Measurements from ENCODE around the gene SLC12A8.

The SLC12A8 gene

GRCh38 chr3:125214738-125215137, 2.2 kb upstream of the SLC12A8 start:
- DNase-seq (ENCODE audit: low read depth), result no peak

- no peak for DNase-seq (ENCODE audit: low read depth)
These were observed 1.5 kb upstream of the SLC12A8 start for GRCh38 chr3:125213946-125214542.

DNA sequence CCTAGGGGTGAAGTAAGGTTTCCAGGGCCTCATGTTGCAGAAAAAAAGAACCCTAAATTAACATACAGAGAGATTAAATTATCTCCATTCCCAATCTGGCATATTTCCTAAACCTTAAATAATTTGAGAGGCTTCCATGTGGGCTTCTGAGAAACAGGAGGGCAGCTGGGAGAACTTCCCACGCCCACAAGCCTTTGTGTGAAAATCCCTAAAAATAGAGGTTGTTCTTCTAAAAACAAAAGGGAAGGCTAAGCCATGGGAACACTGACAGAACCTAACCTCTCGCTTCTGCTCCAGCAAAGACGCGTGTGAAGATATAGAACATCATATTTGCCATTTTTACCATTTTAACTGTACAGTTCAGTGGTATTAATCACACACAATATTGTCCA, 812 bp upstream of the SLC12A8 start:
- no peak for DNase-seq (ENCODE audit: low read depth)

- DNase-seq (ENCODE audit: low read depth), result no peak
These were observed 448 bp downstream of the SLC12A8 start for GRCh38 chr3:125212091-125212508.

DNA sequence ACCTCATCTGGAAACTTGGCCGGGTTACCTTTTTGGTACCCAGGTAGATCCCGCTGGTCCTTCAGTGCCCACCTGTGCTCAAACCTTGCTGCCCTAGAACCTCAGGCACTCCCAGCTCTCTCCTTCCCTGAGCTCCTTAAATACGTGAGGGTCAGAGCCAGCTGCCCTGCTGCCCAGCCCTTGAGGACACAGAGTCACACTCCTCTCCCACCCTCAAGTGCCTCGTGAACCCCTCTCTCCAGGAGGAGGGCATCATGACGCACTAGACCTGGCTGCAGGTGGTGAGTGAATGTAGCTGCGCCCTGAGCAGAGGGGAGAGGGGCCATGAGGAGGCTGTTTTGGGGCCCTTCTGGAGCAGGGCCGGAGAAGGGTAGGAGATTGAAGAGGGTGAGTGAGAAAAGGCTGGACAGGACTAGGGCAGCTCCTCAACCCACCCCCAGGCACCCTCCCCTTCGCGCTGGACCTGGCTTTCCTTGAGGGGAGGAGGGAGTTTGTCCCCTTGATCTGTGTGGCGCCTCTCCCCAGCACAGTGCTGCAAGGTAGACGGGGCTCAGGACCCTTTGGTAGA, 941 bp downstream of the SLC12A8 start:
- DNase-seq (ENCODE audit: low read depth), result no peak

- no peak for DNase-seq (ENCODE audit: low read depth)
These were observed 4.5 kb downstream of the SLC12A8 start for GRCh38 chr3:125207949-125208568.

DNA sequence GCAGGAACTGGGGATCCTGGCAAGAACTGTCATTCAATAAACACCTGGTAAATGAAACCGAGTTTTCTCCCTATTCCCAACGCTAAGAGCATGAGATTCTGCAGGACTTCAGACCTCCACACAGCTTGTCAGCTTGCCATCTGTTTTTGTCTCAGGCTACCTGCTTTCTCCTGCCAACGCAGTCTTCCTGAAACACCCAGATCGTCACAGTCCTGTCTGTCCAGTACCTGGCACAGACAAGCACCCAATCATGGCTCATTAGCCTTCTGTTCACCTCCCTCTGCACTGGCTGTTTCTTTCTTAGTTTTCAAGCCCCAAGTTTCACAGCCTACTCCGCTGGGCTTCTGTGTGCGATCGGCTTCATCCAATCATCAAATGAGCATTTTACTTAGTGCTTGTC, 5.0 kb downstream of the SLC12A8 start:
- no peak for DNase-seq (ENCODE audit: low read depth)

GRCh38 chr3:125206934-125207333, 5.6 kb downstream of the SLC12A8 start:
- DNase-seq (ENCODE audit: low read depth), result no peak

- no peak for DNase-seq (ENCODE audit: low read depth)
These were observed 8.8 kb downstream of the SLC12A8 start for GRCh38 chr3:125203731-125204130.

DNA sequence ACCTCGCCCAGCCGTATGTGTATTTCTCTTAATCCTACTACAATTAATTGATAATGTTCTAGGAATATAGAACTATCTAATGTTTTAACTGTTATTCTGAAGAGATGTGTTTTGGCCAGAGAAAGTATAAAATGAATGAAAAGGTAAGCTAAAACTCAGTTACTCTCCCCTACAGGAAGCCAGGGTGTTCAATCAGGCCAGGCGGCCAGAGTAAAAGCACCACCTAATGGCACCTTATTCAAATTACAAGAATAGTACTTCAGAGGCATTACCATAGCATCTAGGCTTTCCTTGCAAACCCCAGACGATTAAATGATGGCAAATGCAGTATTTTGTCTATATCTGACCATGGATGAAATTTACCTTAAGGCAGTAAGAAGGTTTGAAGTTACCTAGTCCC, 10.4 kb downstream of the SLC12A8 start:
- DNase-seq (ENCODE audit: low read depth), result no peak

DNA sequence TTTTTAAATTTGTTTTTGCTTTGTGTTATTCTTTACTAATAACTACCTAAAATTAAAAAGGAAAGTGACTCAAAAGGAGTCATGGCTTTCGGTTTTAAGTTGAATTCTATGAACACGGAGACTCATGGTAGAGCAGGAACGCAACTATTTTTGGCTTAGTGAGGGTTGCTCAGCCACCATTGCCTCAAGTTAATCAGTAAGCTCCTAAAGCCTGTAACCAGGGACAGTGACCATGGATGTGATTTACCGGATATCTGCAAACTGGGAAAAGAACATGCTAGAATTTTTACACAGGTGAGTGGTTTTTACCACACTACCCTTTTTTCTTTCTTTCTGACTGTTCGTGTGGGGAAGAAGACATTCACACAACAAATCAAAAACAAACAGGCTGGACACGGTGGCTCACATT, 11.8 kb downstream of the SLC12A8 start:
- DNase-seq (ENCODE audit: low read depth), result no peak

DNA sequence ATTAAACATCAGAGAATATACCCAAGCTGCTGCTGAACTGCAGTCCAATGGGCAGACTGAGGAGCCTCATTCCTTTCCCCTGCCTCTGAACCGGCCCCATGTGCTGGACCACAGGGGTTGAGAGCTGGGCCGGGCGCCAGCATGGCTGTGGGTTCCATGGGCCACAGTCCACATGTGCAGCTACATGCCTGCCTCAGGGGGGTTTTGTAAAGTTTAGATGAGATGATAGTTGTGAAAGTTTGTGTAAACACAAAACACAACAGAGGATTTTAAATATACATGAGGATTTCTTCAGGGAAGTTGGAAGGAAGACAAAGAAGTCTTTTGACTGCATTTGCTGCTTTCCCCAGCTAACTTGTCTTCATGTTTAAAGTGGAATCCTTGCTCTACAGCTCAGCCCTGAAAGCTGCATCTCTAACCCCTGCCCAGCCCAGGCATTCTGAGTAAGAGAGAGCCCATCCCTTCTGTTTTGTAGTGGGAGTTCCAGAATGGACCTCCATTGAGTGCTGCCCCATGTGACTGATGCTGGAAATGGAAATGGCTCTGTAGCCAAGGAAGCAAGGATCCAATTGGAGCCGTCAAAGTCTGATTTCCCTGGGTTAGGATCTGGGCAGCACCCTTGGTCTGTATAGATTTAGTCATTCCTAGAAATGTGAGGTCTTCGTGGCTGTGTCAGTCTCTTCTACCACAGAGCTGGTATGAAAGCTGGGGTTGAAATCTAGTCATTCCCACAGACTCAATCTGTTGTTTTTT, 17.5 kb downstream of the SLC12A8 start:
- no peak for DNase-seq (ENCODE audit: low read depth)

GRCh38 chr3:125194061-125194848, 18.3 kb downstream of the SLC12A8 start:
- DNase-seq (ENCODE audit: low read depth), result no peak

DNA sequence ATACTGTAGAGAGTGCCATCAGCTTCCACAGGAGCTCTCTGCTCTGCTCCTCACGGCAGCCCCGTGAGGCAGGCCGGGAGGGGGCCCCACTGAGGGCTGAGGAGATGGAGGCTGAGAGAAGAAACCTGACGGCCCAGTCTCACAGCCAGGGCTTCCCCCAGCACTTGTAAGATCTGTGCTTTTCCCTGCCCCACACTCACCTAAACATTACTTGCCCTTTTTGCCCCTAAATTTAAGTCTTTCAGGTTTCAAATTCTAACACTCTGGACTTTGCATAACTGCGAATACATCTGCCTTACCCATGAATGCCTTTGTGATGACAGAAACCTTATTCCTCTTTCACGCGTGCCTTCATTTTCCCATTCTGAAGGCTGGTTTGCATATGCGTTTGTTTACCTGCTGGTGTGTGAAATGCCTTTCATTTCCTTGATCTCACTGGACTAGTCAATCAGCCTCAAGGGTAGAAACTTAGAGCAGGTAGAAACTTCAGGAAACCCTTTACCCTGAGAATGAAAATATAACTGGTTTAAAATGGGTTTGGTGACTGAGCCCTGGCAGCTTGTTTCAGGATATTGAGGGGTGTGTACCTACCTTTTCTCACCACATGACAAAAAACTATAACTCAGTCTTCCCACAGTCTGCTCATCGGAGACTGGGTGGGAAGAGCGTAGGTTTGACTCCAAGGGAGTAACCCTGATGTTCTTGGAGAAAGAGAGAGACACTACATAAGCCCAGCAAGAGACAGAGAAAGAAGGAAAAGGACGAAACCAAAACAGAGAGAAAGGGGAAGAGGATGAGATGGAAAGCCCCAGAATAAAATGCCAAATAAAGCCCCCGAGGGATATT, 20.1 kb downstream of the SLC12A8 start:
- DNase-seq (ENCODE audit: low read depth), result no peak

- no peak for DNase-seq (ENCODE audit: low read depth)
These were observed 20.8 kb downstream of the SLC12A8 start for GRCh38 chr3:125191730-125192129.

DNA sequence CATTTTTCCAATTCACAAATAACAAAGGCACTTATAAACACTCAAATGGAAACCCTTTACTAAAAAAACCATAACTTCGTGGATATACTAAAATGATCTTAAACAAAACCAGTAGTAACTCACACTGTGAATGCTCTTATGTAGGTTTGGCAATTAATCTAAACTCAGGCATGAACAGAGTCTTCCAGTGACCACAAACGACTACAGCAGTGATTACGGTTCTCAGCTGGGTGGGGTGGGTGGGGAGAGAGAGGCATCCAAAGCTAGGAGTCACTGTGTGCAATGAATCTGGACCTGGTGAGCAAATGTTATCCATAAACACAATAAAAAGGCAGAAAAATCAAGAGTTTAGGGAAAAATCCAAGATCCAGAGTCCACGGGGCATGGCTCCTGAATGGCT, 21.3 kb downstream of the SLC12A8 start:
- no peak for DNase-seq (ENCODE audit: low read depth)

DNA sequence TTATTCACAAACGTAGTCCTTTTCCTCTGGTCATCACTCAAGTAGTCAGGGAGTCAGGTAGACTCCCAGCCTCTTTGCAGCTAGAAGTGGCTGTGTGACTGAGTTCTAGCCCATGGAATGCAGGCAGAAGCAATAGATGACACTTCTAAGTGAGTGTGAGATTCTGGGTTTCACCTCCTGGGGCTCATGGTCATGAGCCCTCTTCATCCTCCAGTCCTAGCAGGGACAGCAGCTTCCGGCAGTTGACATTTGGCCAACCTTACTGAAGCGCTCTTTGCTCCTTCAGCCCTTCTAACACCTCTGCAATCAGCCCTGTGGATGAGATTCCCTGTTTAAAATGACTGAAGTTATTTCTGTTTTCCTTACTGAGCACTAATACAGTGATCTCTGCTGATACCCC, 21.8 kb downstream of the SLC12A8 start:
- DNase-seq (ENCODE audit: low read depth), result no peak

GRCh38 chr3:125189378-125190165, 23.0 kb downstream of the SLC12A8 start:
- DNase-seq (ENCODE audit: low read depth), result no peak

- no peak for DNase-seq (ENCODE audit: low read depth)
These were observed 23.6 kb downstream of the SLC12A8 start for GRCh38 chr3:125188955-125189354.

DNA sequence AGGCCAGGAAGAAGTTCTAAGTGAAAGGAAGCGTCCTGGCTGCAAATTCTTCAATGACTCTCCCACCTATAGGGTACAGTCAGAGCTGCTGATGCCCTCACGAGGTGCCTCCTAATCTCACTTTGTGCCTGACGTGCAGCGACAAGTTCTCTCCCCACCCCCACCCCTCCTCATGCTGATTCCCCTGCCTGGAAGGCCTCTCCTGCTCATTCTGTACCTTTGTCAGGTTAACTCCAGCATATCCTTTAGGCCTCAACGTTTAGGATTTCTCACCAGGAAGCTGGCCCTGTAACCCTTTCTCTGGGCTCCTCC, 25.0 kb downstream of the SLC12A8 start:
- no peak for DNase-seq (ENCODE audit: low read depth)
